HEK293 (cell line): ENCODE measurements around the gene KBTBD3.

Experiments
- CTCF ChIA-PET: fragments of 350-600 bp; formaldehyde crosslinking; extraction: SDS; loops from one replicate; lab custom pipeline; 2021; ENCODE audit warnings: antibody characterized with exemption; lab: Yijun Ruan, JAX
- POLR2A ChIA-PET: fragments of 300-600 bp; formaldehyde crosslinking; extraction: SDS; loops from one replicate; lab custom pipeline; 2020; ENCODE audit warnings: antibody characterized with exemption, inconsistent platforms; lab: Yijun Ruan, JAX
- H3K27ac ChIP-seq: fragments of 200-500 bp; sonication (Bioruptor generic); 2 replicates; pipeline ENCODE4 v1.5.1; 2014; ENCODE audit warnings: low read depth, low read length, control low read depth, inconsistent platforms; ENCODE audit errors: extremely low read depth
- H3K36me3 ChIP-seq, 2 experiments: fragments of 200-500 bp in 1 of 2; sonication (Bioruptor generic) in 1 of 2; 1 replicate in 1 of 2; 2 replicates in 1 of 2; pipeline ENCODE4 v1.5.1; 2014 to 2017; ENCODE audit warnings: inconsistent platforms in 2 of 2, low read length in 2 of 2; ENCODE audit not compliant: control insufficient read depth in 2 of 2, insufficient read depth in 1 of 2
- H3K4me1 ChIP-seq: fragments of 200-500 bp; sonication (Bioruptor generic); 2 replicates; pipeline ENCODE4 v1.5.1; 2014; ENCODE audit warnings: mild to moderate bottlenecking, low read length, inconsistent platforms; ENCODE audit not compliant: control insufficient read depth, insufficient read depth
- H3K4me3 ChIP-seq: 2 replicates; pipeline ENCODE4 v1.5.1; 2011; ENCODE audit warnings: low read depth, mild to moderate bottlenecking, control low read depth, low read length, moderate library complexity
- H3K9me3 ChIP-seq: fragments of 200-500 bp; sonication (Bioruptor generic); 2 replicates; pipeline ENCODE4 v1.5.1; 2014; ENCODE audit warnings: low read depth, low read length, inconsistent platforms; ENCODE audit not compliant: control insufficient read depth, insufficient read depth
- PRDM2 ChIP-seq: fragments of 450-650 bp; formaldehyde crosslinking; IDR thresholded peaks from 2 replicates; pipeline ENCODE4 v1.5.1; 2016; ENCODE audit warnings: missing biosample characterization, missing genetic modification characterization, borderline replicate concordance
- REPIN1 ChIP-seq: fragments of 450-650 bp; formaldehyde crosslinking; IDR thresholded peaks from 2 replicates; pipeline ENCODE4 v1.5.1; 2017; ENCODE audit warnings: missing biosample characterization, missing genetic modification characterization, low read depth
- SALL2 ChIP-seq: fragments of 450-650 bp; formaldehyde crosslinking; IDR thresholded peaks from 2 replicates; pipeline ENCODE4 v1.5.0; 2017; ENCODE audit warnings: missing biosample characterization, mild to moderate bottlenecking, missing genetic modification characterization, borderline replicate concordance
- SCRT1 ChIP-seq: fragments of 450-650 bp; formaldehyde crosslinking; IDR thresholded peaks from 2 replicates; pipeline ENCODE4 v1.5.1; 2016; ENCODE audit warnings: missing biosample characterization, missing genetic modification characterization, borderline replicate concordance
- TRIM28 ChIP-seq: IDR thresholded peaks from 2 replicates; pipeline ENCODE4 v1.6.1; 2011; ENCODE audit warnings: low read length, control low read depth, borderline replicate concordance
- ZFHX2 ChIP-seq: fragments of 450-650 bp; formaldehyde crosslinking; conservative IDR thresholded peaks from 2 replicates; pipeline ENCODE4 v1.5.1; 2016; ENCODE audit warnings: missing biosample characterization, missing genetic modification characterization
- ZNF140 ChIP-seq: fragments of 450-650 bp; formaldehyde crosslinking; IDR thresholded peaks from 2 replicates; pipeline ENCODE4 v1.5.1; 2016; ENCODE audit warnings: missing biosample characterization, missing genetic modification characterization
- ZNF2 ChIP-seq: fragments of 450-650 bp; formaldehyde crosslinking; IDR thresholded peaks from 2 replicates; pipeline ENCODE4 v1.5.1; 2016; ENCODE audit warnings: missing biosample characterization, missing genetic modification characterization
- ZNF324 ChIP-seq: fragments of 450-650 bp; formaldehyde crosslinking; IDR thresholded peaks from 2 replicates; pipeline ENCODE4 v1.5.1; 2016; ENCODE audit warnings: missing biosample characterization, missing genetic modification characterization
- ZNF610 ChIP-seq: fragments of 450-650 bp; formaldehyde crosslinking; IDR thresholded peaks from 2 replicates; pipeline ENCODE4 v1.5.1; 2016; ENCODE audit warnings: missing biosample characterization, missing genetic modification characterization, borderline replicate concordance
- ZNF76 ChIP-seq: fragments of 450-650 bp; formaldehyde crosslinking; IDR thresholded peaks from 2 replicates; pipeline ENCODE4; 2016; ENCODE audit warnings: low read depth, missing biosample characterization, missing genetic modification characterization, borderline replicate concordance
- ZSCAN23 ChIP-seq: fragments of 450-650 bp; formaldehyde crosslinking; IDR thresholded peaks from 2 replicates; pipeline ENCODE4 v1.5.1; 2016; ENCODE audit warnings: missing biosample characterization, missing genetic modification characterization
- TF ChIP-seq, protein P1 (sequence below): fragments of 450-650 bp; formaldehyde crosslinking; IDR thresholded peaks from 2 replicates; pipeline ENCODE4 v1.5.1; 2016; ENCODE audit warnings: missing biosample characterization, missing genetic modification characterization, borderline replicate concordance
- TF ChIP-seq, protein P2 (sequence below): fragments of 450-650 bp; formaldehyde crosslinking; IDR thresholded peaks from 2 replicates; pipeline ENCODE4 v1.5.1; 2016; ENCODE audit warnings: missing biosample characterization, missing genetic modification characterization
- TF ChIP-seq, protein P3 (sequence below): fragments of 450-650 bp; formaldehyde crosslinking; IDR thresholded peaks from 2 replicates; pipeline ENCODE4; 2016; ENCODE audit warnings: missing biosample characterization, missing genetic modification characterization
- TF ChIP-seq, protein P4 (sequence below): fragments of 450-650 bp; formaldehyde crosslinking; IDR thresholded peaks from 2 replicates; pipeline ENCODE4 v1.5.1; 2016; ENCODE audit warnings: missing biosample characterization, missing genetic modification characterization

The KBTBD3 gene

DNA sequence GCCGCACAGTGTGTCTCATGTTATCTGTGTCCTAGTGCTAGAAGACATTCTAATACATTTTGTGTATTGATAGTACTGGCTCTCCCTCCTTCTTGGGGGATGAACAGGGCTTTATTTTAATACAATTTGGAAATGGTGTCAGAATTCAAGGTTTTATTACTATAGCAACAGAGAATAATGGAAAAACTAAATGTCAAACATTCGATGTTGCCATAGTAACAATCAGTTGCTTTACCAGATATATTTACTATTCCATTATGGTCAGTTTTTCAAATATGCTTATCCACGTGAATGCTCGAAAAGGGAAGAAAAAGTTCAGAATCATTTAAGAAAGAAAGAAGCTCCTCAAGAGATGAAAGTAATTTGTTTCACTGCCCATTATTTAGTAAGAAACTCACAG is 46.5 kb downstream of the KBTBD3 start:
- no peaks in the 10 kb centered on the region for H3K9me3 ChIP-seq

More for the DNA sequence above, 46.5 kb downstream of the KBTBD3 start:
- CTCF ChIA-PET = interaction anchor here (0.7 to 0.8 kb wide), 2 partner anchors 124 to 1659 kb away, joined by 3 to 4 read pairs; no protein-coding TSS in a partner anchor
- POLR2A ChIA-PET = interaction anchor here (0.6 kb wide), 1 partner anchor 8 kb away, joined by 18 read pairs; no protein-coding TSS in a partner anchor
- no peaks in the 10 kb centered on the region for H3K36me3 ChIP-seq
- TF ChIP-seq ZNF2 (tag by site-specific recombination) = no peak
- TF ChIP-seq, protein P1, sequence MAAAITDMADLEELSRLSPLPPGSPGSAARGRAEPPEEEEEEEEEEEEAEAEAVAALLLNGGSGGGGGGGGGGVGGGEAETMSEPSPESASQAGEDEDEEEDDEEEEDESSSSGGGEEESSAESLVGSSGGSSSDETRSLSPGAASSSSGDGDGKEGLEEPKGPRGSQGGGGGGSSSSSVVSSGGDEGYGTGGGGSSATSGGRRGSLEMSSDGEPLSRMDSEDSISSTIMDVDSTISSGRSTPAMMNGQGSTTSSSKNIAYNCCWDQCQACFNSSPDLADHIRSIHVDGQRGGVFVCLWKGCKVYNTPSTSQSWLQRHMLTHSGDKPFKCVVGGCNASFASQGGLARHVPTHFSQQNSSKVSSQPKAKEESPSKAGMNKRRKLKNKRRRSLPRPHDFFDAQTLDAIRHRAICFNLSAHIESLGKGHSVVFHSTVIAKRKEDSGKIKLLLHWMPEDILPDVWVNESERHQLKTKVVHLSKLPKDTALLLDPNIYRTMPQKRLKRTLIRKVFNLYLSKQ (tag by site-specific recombination) = no peak
- TF ChIP-seq, protein P2, sequence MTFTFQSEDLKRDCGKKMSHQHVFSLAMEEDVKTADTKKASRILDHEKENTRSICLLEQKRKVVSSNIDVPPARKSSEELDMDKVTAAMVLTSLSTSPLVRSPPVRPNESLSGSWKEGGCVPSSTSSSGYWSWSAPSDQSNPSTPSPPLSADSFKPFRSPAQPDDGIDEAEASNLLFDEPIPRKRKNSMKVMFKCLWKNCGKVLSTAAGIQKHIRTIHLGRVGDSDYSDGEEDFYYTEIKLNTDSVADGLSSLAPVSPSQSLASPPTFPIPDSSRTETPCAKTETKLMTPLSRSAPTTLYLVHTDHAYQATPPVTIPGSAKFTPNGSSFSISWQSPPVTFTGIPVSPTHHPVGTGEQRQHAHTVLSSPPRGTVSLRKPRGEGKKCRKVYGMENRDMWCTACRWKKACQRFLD (tag by site-specific recombination) = no peak
- TF ChIP-seq ZNF140 (tag by site-specific recombination) = no peak
- TF ChIP-seq ZNF76 (tag by site-specific recombination) = no peak
- TF ChIP-seq TRIM28 = no peak
- no peak for TF ChIP-seq REPIN1 (tag by site-specific recombination)
- no peak for TF ChIP-seq ZNF610 (tag by site-specific recombination)
- no peak for TF ChIP-seq ZSCAN23
- TF ChIP-seq, protein P3, sequence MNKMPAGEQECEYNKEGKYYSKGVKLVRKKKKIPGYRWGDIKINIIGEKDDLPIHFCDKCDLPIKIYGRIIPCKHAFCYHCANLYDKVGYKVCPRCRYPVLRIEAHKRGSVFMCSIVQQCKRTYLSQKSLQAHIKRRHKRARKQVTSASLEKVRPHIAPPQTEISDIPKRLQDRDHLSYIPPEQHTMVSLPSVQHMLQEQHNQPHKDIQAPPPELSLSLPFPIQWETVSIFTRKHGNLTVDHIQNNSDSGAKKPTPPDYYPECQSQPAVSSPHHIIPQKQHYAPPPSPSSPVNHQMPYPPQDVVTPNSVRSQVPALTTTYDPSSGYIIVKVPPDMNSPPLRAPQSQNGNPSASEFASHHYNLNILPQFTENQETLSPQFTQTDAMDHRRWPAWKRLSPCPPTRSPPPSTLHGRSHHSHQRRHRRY (tag by site-specific recombination) = no peak
- no peak for TF ChIP-seq SCRT1
- no peak for TF ChIP-seq ZNF324 (tag by site-specific recombination)
- no peak for TF ChIP-seq SALL2 (tag by site-specific recombination)
- no peak for TF ChIP-seq PRDM2
- no peak for TF ChIP-seq ZFHX2 (tag by site-specific recombination)
- TF ChIP-seq, protein P4, sequence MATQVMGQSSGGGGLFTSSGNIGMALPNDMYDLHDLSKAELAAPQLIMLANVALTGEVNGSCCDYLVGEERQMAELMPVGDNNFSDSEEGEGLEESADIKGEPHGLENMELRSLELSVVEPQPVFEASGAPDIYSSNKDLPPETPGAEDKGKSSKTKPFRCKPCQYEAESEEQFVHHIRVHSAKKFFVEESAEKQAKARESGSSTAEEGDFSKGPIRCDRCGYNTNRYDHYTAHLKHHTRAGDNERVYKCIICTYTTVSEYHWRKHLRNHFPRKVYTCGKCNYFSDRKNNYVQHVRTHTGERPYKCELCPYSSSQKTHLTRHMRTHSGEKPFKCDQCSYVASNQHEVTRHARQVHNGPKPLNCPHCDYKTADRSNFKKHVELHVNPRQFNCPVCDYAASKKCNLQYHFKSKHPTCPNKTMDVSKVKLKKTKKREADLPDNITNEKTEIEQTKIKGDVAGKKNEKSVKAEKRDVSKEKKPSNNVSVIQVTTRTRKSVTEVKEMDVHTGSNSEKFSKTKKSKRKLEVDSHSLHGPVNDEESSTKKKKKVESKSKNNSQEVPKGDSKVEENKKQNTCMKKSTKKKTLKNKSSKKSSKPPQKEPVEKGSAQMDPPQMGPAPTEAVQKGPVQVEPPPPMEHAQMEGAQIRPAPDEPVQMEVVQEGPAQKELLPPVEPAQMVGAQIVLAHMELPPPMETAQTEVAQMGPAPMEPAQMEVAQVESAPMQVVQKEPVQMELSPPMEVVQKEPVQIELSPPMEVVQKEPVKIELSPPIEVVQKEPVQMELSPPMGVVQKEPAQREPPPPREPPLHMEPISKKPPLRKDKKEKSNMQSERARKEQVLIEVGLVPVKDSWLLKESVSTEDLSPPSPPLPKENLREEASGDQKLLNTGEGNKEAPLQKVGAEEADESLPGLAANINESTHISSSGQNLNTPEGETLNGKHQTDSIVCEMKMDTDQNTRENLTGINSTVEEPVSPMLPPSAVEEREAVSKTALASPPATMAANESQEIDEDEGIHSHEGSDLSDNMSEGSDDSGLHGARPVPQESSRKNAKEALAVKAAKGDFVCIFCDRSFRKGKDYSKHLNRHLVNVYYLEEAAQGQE (tag by site-specific recombination) = no peak
- H3K4me3 ChIP-seq = no peak overlapping the region
- no peaks in the 10 kb centered on the region for H3K4me1 ChIP-seq
- H3K27ac ChIP-seq = no peak overlapping the region
